DOHH2 (cell line): Measurements from ENCODE around the gene LCT.

Source experiments
- EZH2phosphoT487 ChIP-seq: fragments of 200-600 bp; sonication (generic); IDR thresholded peaks from 2 replicates; pipeline ENCODE4 v1.6.1; 2017; ENCODE audit warnings: borderline replicate concordance, mild to moderate bottlenecking, antibody characterized with exemption, low read length, moderate library complexity, mixed read lengths
- TF ChIP-seq, protein P1 (sequence below): fragments of 200-600 bp; sonication (generic); IDR thresholded peaks from one replicate; pipeline ENCODE4 v1.5.1; 2014; ENCODE audit warnings: antibody characterized with exemption, mild to moderate bottlenecking, low read depth, low read length; ENCODE audit not compliant: poor library complexity, severe bottlenecking

DNA sequence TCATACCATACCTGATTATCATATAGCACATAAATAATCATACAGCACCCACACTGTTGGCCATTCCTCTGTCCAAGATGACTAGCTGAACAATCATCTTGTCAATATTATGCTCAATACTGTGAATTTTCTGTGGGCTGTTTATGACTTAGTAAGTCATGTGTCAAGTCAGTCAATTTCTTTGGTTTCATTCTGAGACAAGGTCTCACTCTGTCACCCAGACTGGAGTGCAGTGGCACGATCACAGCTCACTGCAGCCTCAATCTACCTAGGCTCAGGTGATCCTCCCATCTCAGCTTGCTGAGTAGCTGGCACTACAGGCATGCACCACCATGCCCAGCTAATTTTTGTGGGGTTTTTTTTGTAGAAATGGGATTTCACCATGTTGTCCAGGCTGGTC, 33.6 kb upstream of the LCT start:
- TF ChIP-seq, protein P1, sequence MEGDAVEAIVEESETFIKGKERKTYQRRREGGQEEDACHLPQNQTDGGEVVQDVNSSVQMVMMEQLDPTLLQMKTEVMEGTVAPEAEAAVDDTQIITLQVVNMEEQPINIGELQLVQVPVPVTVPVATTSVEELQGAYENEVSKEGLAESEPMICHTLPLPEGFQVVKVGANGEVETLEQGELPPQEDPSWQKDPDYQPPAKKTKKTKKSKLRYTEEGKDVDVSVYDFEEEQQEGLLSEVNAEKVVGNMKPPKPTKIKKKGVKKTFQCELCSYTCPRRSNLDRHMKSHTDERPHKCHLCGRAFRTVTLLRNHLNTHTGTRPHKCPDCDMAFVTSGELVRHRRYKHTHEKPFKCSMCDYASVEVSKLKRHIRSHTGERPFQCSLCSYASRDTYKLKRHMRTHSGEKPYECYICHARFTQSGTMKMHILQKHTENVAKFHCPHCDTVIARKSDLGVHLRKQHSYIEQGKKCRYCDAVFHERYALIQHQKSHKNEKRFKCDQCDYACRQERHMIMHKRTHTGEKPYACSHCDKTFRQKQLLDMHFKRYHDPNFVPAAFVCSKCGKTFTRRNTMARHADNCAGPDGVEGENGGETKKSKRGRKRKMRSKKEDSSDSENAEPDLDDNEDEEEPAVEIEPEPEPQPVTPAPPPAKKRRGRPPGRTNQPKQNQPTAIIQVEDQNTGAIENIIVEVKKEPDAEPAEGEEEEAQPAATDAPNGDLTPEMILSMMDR: no peak
- no peak for TF ChIP-seq EZH2phosphoT487
